Measurements from ENCODE around the gene ZHX3. TPM values are rescaled to one million over a fixed set of nuclear protein-coding genes. Genes with fewer than 3 reads are reported as not detected.

Gene ZHX3
- total and polyA plus RNA-seq, 2 of the 13 experiments (the other 11 are each of a cell fraction or from before 2014, with no cell fraction given) = 8.4 to 11.7 TPM

DNA sequence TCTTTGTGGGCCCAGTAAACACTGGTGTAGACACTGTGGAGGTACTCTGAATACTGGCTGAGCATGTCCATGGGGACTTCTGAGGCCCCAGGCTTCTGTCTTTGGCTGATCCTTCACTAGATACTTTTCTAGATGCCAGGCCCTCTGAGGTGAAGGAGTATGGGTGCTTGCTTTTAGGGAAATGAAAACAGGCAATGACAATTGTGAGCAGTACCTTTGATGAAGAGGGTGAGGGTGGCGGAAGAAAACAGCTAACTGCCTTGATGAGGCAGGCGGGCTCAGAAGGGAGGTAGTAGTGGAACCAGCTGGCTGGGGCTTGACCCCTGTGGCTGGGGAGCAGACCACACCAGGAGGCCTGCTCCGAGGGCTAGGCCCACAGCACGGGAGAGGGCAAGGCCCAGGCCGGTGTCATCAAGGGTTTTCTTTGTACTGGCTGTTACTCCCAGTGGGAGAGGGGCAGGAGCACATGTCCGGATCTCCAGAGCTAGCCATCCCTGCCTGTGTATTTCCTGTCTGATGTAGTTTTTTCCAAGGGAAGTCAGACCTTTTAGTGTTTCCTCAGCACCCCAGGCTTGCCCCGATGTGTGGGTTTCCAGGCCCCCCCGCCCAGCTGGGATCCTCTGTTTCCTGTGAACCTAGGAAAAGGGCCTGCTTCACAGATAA lies 176.2 kb downstream of the ZHX3 start (continued):
- TF ChIP-seq FUBP1 (CRISPR knock-in tag; IDR thresholded peaks at IDR 0.05; ENCODE audit: borderline replicate concordance) (no peak), ZSCAN25 (CRISPR knock-in tag; IDR thresholded peaks at IDR 0.05) (0 out of 2 replicates have a peak, but pooled peaks have one; percentile 36), NR1H2 (CRISPR knock-in tag; IDR thresholded peaks at IDR 0.05; ENCODE audit: borderline replicate concordance, low read depth) (no peak), MYNN (CRISPR knock-in tag; IDR thresholded peaks at IDR 0.05; ENCODE audit: low read depth) (no peak), ZNF644 (CRISPR knock-in tag; IDR thresholded peaks at IDR 0.05; ENCODE audit: low read depth) (no peak), ZFY (CRISPR knock-in tag; IDR thresholded peaks at IDR 0.05) (peak; percentile 81), ZNF121 (CRISPR knock-in tag; IDR thresholded peaks at IDR 0.05) (no peak), AGO1 (IDR thresholded peaks at IDR 0.05; ENCODE audit: low read depth, low read length, poor library complexity, severe bottlenecking) (no peak), ZBTB7B (CRISPR knock-in tag; IDR thresholded peaks at IDR 0.05) (no peak), NR2F2 (IDR thresholded peaks at IDR 0.05; ENCODE audit: borderline replicate concordance, low read depth) (0 out of 2 replicates have a peak, but pooled peaks have one; percentile 50), NFYB (CRISPR knock-in tag; IDR thresholded peaks at IDR 0.05) (no peak), SUZ12 (IDR thresholded peaks at IDR 0.05; ENCODE audit: low read depth, low read length) (no peak), FOXO1 (CRISPR knock-in tag; IDR thresholded peaks at IDR 0.05) (no peak)
- TF ChIP-seq, protein P1, sequence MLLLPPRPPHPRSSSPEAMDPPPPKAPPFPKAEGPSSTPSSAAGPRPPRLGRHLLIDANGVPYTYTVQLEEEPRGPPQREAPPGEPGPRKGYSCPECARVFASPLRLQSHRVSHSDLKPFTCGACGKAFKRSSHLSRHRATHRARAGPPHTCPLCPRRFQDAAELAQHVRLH (CRISPR knock-in tag; IDR thresholded peaks at IDR 0.05; ENCODE audit: borderline replicate concordance, low read depth) = no peak
- TF ChIP-seq, protein P2, sequence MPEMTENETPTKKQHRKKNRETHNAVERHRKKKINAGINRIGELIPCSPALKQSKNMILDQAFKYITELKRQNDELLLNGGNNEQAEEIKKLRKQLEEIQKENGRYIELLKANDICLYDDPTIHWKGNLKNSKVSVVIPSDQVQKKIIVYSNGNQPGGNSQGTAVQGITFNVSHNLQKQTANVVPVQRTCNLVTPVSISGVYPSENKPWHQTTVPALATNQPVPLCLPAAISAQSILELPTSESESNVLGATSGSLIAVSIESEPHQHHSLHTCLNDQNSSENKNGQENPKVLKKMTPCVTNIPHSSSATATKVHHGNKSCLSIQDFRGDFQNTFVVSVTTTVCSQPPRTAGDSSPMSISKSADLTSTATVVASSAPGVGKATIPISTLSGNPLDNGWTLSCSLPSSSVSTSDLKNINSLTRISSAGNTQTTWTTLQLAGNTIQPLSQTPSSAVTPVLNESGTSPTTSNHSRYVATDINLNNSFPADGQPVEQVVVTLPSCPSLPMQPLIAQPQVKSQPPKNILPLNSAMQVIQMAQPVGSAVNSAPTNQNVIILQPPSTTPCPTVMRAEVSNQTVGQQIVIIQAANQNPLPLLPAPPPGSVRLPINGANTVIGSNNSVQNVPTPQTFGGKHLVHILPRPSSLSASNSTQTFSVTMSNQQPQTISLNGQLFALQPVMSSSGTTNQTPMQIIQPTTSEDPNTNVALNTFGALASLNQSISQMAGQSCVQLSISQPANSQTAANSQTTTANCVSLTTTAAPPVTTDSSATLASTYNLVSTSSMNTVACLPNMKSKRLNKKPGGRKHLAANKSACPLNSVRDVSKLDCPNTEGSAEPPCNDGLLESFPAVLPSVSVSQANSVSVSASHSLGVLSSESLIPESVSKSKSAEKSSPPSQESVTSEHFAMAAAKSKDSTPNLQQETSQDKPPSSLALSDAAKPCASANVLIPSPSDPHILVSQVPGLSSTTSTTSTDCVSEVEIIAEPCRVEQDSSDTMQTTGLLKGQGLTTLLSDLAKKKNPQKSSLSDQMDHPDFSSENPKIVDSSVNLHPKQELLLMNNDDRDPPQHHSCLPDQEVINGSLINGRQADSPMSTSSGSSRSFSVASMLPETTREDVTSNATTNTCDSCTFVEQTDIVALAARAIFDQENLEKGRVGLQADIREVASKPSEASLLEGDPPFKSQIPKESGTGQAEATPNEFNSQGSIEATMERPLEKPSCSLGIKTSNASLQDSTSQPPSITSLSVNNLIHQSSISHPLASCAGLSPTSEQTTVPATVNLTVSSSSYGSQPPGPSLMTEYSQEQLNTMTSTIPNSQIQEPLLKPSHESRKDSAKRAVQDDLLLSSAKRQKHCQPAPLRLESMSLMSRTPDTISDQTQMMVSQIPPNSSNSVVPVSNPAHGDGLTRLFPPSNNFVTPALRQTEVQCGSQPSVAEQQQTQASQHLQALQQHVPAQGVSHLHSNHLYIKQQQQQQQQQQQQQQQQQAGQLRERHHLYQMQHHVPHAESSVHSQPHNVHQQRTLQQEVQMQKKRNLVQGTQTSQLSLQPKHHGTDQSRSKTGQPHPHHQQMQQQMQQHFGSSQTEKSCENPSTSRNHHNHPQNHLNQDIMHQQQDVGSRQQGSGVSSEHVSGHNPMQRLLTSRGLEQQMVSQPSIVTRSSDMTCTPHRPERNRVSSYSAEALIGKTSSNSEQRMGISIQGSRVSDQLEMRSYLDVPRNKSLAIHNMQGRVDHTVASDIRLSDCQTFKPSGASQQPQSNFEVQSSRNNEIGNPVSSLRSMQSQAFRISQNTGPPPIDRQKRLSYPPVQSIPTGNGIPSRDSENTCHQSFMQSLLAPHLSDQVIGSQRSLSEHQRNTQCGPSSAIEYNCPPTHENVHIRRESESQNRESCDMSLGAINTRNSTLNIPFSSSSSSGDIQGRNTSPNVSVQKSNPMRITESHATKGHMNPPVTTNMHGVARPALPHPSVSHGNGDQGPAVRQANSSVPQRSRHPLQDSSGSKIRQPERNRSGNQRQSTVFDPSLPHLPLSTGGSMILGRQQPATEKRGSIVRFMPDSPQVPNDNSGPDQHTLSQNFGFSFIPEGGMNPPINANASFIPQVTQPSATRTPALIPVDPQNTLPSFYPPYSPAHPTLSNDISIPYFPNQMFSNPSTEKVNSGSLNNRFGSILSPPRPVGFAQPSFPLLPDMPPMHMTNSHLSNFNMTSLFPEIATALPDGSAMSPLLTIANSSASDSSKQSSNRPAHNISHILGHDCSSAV (CRISPR knock-in tag; IDR thresholded peaks at IDR 0.05; ENCODE audit: borderline replicate concordance) = no peak
- TF ChIP-seq, protein P3, sequence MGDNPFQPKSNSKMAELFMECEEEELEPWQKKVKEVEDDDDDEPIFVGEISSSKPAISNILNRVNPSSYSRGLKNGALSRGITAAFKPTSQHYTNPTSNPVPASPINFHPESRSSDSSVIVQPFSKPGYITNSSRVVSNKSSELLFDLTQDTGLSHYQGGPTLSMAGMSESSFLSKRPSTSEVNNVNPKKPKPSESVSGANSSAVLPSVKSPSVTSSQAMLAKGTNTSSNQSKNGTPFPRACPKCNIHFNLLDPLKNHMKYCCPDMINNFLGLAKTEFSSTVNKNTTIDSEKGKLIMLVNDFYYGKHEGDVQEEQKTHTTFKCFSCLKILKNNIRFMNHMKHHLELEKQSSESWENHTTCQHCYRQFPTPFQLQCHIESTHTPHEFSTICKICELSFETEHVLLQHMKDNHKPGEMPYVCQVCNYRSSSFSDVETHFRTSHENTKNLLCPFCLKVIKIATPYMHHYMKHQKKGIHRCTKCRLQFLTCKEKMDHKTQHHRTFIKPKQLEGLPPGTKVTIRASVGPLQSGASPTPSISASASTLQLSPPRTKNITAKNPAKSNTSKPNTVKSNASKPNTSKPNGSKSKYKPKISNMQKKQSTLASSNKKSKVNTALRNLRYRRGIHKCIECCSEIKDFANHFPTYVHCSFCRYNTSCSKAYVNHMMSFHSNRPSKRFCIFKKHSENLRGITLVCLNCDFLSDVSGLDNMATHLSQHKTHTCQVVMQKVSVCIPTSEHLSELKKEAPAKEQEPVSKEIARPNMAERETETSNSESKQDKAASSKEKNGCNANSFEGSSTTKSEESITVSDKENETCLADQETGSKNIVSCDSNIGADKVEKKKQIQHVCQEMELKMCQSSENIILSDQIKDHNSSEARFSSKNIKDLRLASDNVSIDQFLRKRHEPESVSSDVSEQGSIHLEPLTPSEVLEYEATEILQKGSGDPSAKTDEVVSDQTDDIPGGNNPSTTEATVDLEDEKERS (CRISPR knock-in tag; IDR thresholded peaks at IDR 0.05) = peak; percentile 53; the same call in 1 of the 2 replicates
